GM12878 (cell line): ENCODE data around the gene PHC2. TPM values are rescaled to one million over a fixed set of nuclear protein-coding genes. Genes with fewer than 3 reads are reported as not detected.

ENCODE experiments used
- BMI1 ChIP-seq: fragments of 450-650 bp; IDR thresholded peaks from 2 replicates; pipeline ENCODE4 v1.6.1; 2016; ENCODE audit warnings: mild to moderate bottlenecking, moderate library complexity, borderline replicate concordance
- CEBPB ChIP-seq, 2 experiments: fragments of 150-350 bp in 1 of 2; IDR thresholded peaks; 2 replicates each; pipeline ENCODE4 v1.6.1; 2012 to 2014; ENCODE audit warnings: low read depth in 2 of 2, low read length in 2 of 2, borderline replicate concordance in 1 of 2, inconsistent platforms in 1 of 2
- PAX5 ChIP-seq: IDR thresholded peaks from 2 replicates; pipeline ENCODE4 v1.6.1; 2011; ENCODE audit warnings: low read depth, low read length, borderline replicate concordance
- PAX8 ChIP-seq: fragments of 450-650 bp; IDR thresholded peaks from 2 replicates; pipeline ENCODE4 v1.6.1; 2017; ENCODE audit warnings: mild to moderate bottlenecking, moderate library complexity
- RAD21 ChIP-seq: IDR thresholded peaks from 2 replicates; pipeline ENCODE4 v1.6.1; 2011; ENCODE audit warnings: mild to moderate bottlenecking, low read depth, low read length, moderate library complexity; ENCODE audit not compliant: insufficient read depth
- SMARCA5 ChIP-seq: fragments of 450-650 bp; IDR thresholded peaks from 2 replicates; pipeline ENCODE4 v1.6.1; 2017; ENCODE audit warnings: mild to moderate bottlenecking
- STAT1 ChIP-seq: fragments of 450-650 bp; conservative IDR thresholded peaks from 2 replicates; pipeline ENCODE4 v1.6.1; 2014; ENCODE audit warnings: antibody characterized with exemption, mild to moderate bottlenecking
- TAF1 ChIP-seq: IDR thresholded peaks from 2 replicates; pipeline ENCODE4 v1.6.1; 2011; ENCODE audit warnings: mild to moderate bottlenecking, low read depth, low read length, borderline replicate concordance
- ZBED1 ChIP-seq: IDR thresholded peaks from 2 replicates; pipeline ENCODE4 v1.6.1; 2016; ENCODE audit warnings: borderline replicate concordance
- ZZZ3 ChIP-seq: IDR thresholded peaks from 2 replicates; pipeline ENCODE4 v1.6.1; 2011; ENCODE audit warnings: low read depth; ENCODE audit not compliant: control insufficient read depth, insufficient read length
- polyA plus RNA-seq, 11 experiments: library from polyadenylated mRNA; depleted of rRNA in 4 of 11; unstranded in 6 of 11; stranded (reverse) in 5 of 11; fragments of >200 nt; fragmentation: Nextera tagmentation in 4 of 11; fragmentation: Illumina TruSeq in 1 of 11; extraction: Ambion mirVana in 4 of 11; extraction: Trizol in 1 of 11; gene quantifications; 1 replicate in 1 of 11; 2 replicates in 10 of 11; pipeline versions ENCODE4 v1.2.1 to v1.2.3, GENCODE V29; 2011 to 2016; ENCODE audit warnings: inconsistent platforms in 2 of 11, missing spikeins in 2 of 11, low read depth in 1 of 11
- total RNA-seq, 4 experiments: library from RNA; depleted of rRNA in 3 of 4; stranded (reverse); fragments of >200 nt in 3 of 4; fragmentation: Illumina TruSeq in 1 of 4; extraction: Trizol in 1 of 4; gene quantifications; 2 replicates each; pipeline versions ENCODE4 v1.2.1 to v1.2.3, GENCODE V29; 2013 to 2021
- TF ChIP-seq, protein P1 (sequence below): fragments of 450-650 bp; IDR thresholded peaks from 2 replicates; pipeline ENCODE4 v1.6.1; 2014; ENCODE audit warnings: mild to moderate bottlenecking
- TF ChIP-seq, protein P2 (sequence below): fragments of 450-650 bp; formaldehyde crosslinking; IDR thresholded peaks from 2 replicates; pipeline ENCODE4 v1.4.0; 2022; ENCODE audit warnings: mild to moderate bottlenecking, moderate library complexity

Gene PHC2
- total and polyA plus RNA-seq, 10 of the 15 experiments (the other 5 are each of a cell fraction or from before 2014, with no cell fraction given) = 2.0 to 35.9 (median 16.4) TPM

DNA sequence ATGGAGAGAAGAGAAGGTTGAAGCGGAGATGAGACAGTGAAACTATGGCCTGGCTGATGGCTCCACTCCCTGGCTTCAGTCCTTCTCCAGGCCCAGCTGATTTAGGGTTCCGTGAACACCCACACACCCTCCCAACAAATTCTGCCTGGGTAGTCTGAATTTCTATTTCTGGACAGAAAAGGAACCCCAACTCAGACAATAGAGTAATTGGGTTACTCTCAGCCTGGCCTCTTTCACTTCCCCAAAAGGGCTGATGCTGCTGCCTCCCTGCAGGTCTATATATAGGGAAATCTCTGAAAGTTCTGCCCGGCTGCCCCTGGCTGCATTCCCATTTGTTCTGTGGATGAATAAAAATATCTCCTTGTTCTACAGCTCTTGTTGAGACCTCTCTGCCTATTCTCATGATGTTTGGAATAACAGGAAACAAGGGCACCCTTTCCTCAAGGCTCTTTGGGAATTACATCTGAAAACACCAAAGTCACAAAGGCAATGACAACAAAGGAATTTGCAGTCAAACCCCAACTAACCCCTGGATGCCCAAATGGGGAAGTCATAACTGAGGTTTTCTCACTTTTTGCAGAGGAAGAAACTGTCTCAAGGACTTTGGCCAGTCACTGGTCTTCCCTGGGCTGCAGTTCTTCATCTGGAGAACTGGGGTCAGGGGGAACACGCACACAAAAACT is 30.2 kb upstream of the PHC2 start (continued):
- TF ChIP-seq STAT1 (no peak), ZBED1 (peak; percentile 56; the same call in 1 of the 2 replicates), TAF1 (no peak), CEBPB (IDR thresholded peaks at IDR 0.05; ENCODE audit: borderline replicate concordance in 1 of 2, low read depth in 2 of 2, low read length in 2 of 2) (no peak), SMARCA5 (no peak), PAX5 (peak; percentile 99), RAD21 (no peak), PAX8 (peak; percentile 69; the same call in 1 of the 2 replicates), BMI1 (peak; percentile 77), ZZZ3 (no peak)
- TF ChIP-seq, protein P1, sequence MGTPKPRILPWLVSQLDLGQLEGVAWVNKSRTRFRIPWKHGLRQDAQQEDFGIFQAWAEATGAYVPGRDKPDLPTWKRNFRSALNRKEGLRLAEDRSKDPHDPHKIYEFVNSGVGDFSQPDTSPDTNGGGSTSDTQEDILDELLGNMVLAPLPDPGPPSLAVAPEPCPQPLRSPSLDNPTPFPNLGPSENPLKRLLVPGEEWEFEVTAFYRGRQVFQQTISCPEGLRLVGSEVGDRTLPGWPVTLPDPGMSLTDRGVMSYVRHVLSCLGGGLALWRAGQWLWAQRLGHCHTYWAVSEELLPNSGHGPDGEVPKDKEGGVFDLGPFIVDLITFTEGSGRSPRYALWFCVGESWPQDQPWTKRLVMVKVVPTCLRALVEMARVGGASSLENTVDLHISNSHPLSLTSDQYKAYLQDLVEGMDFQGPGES = no peak
- TF ChIP-seq, protein P2, sequence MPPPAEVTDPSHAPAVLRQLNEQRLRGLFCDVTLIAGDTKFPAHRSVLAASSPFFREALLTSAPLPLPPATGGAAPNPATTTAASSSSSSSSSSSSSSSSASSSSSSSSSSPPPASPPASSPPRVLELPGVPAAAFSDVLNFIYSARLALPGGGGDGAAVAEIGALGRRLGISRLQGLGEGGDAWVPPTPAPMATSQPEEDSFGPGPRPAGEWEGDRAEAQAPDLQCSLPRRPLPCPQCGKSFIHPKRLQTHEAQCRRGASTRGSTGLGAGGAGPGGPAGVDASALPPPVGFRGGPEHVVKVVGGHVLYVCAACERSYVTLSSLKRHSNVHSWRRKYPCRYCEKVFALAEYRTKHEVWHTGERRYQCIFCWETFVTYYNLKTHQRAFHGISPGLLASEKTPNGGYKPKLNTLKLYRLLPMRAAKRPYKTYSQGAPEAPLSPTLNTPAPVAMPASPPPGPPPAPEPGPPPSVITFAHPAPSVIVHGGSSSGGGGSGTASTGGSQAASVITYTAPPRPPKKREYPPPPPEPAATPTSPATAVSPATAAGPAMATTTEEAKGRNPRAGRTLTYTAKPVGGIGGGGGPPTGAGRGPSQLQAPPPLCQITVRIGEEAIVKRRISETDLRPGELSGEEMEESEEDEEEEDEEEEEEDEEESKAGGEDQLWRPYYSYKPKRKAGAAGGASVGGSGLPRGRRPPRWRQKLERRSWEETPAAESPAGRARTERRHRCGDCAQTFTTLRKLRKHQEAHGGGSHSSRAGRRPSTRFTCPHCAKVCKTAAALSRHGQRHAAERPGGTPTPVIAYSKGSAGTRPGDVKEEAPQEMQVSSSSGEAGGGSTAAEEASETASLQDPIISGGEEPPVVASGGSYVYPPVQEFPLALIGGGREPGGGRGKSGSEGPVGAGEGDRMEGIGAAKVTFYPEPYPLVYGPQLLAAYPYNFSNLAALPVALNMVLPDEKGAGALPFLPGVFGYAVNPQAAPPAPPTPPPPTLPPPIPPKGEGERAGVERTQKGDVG = no peak
